Endometrial microvascular endothelial cells (primary cell): ENCODE data around the gene ADAMTSL3. TPM values are rescaled to one million over a fixed set of nuclear protein-coding genes. Genes with fewer than 3 reads are reported as not detected.

ENCODE experiments used
- in situ Hi-C: cut with HindIII; loops from 2 replicates; pipeline ENCODE4 v1.10.0; 2017; ENCODE audit warnings: low sequenced_read_pairs, low pct_unique_long_range_greater_than_20kb; ENCODE audit errors: inconsistent ontology term
- total RNA-seq: library from RNA; depleted of rRNA; stranded (reverse); fragments of >200 nt; gene quantifications from one replicate; pipeline ENCODE4 v1.2.3, GENCODE V29; 2015; ENCODE audit errors: inconsistent ontology term

ADAMTSL3 gene
- total RNA-seq, 1 donor from 2014 or later, result not detected

- in situ Hi-C loops, result no loop called here
These were observed 685 bp downstream of the ADAMTSL3 start for GRCh38 chr15:83654379-83655236.

GRCh38 chr15:83655237-83655616 is 1.3 kb downstream of the ADAMTSL3 start:
- in situ Hi-C loops, result no loop called here

- in situ Hi-C loops, result no loop called here
These were observed 2.3 kb downstream of the ADAMTSL3 start for GRCh38 chr15:83656192-83656591.

- in situ Hi-C loops, result no loop called here
These were observed 3.1 kb downstream of the ADAMTSL3 start for GRCh38 chr15:83656943-83657528.

DNA sequence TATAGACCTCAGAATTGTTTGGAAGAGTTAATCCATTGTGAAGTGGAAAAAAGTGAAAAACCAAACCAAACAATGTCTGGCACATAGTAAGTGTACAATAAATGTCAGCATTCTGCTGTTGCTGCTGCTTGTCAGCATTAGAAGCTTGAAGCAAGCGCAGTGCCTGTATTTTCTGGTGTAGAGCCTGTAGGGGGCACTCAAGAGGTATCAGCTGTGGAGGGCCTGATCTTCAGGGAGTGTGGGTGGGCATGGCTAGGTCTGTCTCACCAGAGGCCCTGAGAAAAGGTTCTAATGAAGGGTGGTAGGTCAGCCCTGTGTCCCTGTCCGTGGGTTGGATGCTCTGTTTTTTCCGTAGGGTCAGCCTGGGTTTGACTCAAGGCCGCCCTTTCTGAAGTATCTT is 3.6 kb downstream of the ADAMTSL3 start:
- in situ Hi-C loops, result no loop called here

- in situ Hi-C loops, result no loop called here
These were observed 4.8 kb downstream of the ADAMTSL3 start for GRCh38 chr15:83658430-83659416.

DNA sequence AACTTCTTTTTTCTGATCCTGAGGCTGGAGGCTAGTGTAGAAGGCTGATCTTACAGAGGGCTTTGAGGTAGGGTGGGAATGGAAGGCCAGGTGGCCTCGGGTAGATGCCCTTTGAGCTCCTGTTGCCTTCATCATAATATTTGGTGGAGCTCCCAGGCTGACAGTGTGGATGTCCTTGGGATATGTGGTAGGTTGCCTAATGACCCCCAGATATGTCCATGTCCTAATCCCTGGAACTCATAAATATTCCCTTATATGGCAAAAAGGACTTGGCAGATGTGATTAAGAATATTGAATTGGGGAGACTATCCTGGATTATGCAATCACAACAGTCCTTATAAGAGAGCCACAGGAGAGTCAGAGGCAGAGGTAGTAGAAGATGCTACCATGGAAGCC is 5.5 kb downstream of the ADAMTSL3 start:
- in situ Hi-C loops, result no loop called here

DNA sequence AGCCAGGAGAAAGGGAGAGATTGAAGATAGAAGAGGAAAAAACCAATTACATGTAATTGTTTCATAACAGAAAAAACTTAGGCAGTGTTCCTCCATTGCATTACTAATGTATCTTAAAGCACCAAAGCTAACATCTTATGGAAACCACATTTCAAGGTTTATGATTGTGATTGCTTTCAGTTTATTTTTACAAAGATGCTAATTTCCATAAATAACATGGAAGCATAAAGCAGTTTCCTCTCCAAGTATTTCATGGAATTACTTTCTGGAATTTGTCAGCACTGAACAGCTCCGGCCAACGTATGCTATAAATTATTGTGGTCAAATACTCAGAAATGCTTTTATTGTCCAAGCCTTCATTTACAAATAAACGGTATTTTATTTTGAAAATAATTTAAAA is 11.6 kb downstream of the ADAMTSL3 start:
- in situ Hi-C loops, result no loop called here

DNA sequence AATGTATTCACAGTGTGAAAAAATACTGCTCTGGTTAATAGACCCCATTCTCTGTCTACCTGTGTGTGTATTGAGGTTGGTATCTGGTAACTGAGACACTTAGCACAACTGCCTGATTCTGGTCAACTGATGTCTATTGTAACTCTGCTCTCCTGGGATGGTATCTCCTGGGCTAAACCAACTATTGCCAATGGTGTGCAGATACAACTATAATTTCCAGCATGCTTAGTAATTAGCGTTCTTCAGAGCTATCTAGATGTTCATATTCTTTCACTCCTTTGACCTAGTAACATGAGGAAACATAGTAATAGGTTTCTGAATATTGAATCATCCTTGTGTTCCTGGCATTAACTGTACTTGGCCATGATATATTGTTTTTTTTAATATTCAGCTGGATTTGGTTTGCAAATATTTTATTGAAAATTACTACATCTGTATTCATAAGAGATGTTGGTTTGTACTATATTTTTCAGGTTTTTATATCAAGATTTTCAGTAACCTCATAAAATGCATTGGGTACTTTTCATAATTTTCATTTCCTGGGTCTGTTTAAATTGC is 16.8 kb downstream of the ADAMTSL3 start:
- in situ Hi-C loops, result no loop called here

GRCh38 chr15:83671603-83672002 is 17.7 kb downstream of the ADAMTSL3 start:
- in situ Hi-C loops, result no loop called here

- in situ Hi-C loops, result no loop called here
These were observed 19.5 kb downstream of the ADAMTSL3 start for GRCh38 chr15:83673385-83673784.

- in situ Hi-C loops, result no loop called here
These were observed 28.7 kb downstream of the ADAMTSL3 start for GRCh38 chr15:83682476-83683088.

DNA sequence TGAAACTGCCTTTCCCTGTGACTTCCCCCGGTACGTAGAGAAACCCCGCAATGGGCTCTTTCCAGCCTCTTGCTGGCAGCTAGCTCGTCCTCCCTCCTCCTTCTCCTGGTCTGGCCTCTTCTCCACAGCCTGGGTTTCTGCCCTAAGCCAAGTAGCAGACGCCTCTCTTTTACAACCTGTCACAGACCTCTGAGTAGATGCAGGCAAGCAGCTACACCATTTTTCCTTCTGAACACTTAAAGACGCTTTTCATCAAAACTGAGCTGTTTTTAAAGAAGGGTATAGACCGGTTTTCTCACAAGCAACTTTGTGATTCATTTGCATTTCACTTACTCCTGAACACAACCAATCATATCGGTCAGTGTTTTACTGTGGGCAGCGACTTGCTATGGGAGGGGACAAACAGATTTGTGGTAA is 32.0 kb downstream of the ADAMTSL3 start:
- in situ Hi-C loops, result no loop called here

DNA sequence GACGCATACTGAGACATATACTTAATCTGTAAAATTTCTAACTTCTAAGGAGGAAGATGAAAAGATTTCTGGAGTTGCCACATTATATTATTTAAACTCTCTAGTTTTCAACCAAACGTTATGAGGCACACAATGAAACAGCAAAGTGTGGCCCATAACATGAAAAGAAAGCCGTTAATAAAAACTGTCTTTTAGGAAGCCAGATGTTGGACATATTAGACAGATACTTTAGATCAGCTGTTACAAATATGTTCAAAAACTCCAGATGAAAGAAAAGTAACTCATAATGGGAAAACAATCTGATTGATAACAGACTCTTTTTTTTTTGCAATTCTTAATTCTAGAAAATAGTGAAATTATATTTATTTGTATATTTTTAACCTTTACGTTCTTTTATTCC is 34.3 kb downstream of the ADAMTSL3 start:
- in situ Hi-C loops, result no loop called here

GRCh38 chr15:83690676-83691075 is 36.8 kb downstream of the ADAMTSL3 start:
- in situ Hi-C loops, result no loop called here

DNA sequence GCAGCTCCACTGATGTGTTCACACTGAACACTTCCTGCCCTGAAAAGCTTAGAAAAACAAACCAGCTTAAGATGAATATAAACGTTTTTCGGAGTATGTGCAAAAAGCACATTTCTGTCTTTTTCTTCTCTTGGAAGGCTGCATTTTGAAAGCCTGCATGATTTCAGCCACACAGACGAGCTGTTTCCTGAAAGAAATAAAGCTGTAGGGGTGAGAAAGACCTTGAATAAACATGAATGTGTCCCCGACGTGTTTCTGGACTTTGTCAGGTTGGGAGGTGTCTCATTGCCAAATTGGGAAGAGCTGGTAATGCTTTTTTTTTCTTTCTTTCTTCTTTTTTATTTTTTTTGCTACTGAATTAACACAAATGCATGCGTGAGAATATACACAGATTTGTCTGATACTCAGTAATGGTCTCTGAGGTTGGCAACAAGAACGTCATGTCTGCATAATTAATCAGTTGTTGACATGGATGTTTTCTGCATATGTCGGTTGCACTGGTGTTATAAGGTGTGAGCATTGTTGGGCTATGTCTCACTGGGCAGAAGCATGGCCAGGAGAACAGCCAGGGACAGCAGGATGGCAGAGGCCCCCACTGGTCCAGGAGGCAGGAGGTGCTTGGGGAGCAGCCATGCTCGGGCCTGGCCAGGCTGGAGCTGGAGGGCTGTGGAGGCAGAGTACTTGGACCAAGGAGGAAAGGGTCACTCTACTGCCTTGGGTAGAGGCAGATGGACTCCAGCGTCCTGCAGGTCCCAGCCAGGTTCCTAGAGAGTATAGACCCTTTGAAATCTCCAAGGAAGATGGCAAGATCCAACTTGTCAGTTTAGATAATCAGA is 39.0 kb downstream of the ADAMTSL3 start:
- in situ Hi-C loops, result no loop called here

DNA sequence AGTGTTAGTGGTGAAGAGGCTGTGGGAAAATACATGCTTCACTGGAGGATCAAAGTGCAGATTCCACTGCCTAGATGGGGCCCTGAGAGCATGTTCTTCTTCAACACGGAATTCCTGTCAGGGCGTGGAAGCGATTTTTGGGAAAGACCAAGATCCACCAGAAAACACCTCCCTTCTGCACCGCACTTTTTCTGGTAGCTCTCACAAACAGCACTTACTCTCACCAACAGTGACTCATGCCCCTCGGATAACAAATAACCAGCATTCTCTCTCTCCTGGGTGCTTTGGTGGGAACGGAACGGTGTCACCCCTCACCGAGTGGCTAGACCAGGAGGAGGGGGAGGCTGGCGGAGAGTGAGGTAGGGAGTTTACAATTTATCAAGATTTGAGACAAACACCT is 40.1 kb downstream of the ADAMTSL3 start:
- in situ Hi-C loops, result no loop called here

GRCh38 chr15:83694536-83694935 is 40.6 kb downstream of the ADAMTSL3 start:
- in situ Hi-C loops, result no loop called here
